GM12878 (cell line): ENCODE measurements around the gene CAMK2B. TPM values are rescaled to one million over a fixed set of nuclear protein-coding genes. Genes with fewer than 3 reads are reported as not detected.

Source experiments
- ATAC-seq: fragments of 200-7000 bp; cut with Tn5 transposase; 3 replicates; pipeline ENCODE4 v1.9.1; 2020; ENCODE audit warnings: mild to moderate bottlenecking, moderate library complexity
- Bru-seq: library from RNA; stranded (reverse); fragments of 400-500 nt; gene quantifications from one replicate; lab custom pipeline; 2021; lab: Mats Ljungman, UMichigan
- BruChase-seq, 2 experiments: library from RNA; stranded (reverse); fragments of 400-500 nt; gene quantifications; one replicate each; lab custom pipeline; 2021; lab: Mats Ljungman, UMichigan
- BruUV-seq: library from RNA; stranded (reverse); fragments of 400-500 nt; replicated peaks from 2 replicates; lab custom pipeline; 2021; lab: Mats Ljungman, UMichigan
- CTCF ChIA-PET: fragments of 300-600 bp; sonication (Branson Sonifier 250); formaldehyde crosslinking; extraction: SDS; loops from one replicate; lab custom pipeline; 2021; ENCODE audit warnings: inconsistent platforms; lab: Yijun Ruan, JAX
- POLR2A ChIA-PET: fragments of 350-600 bp; formaldehyde crosslinking; extraction: SDS; loops from one replicate; lab custom pipeline; 2021; ENCODE audit warnings: inconsistent platforms; lab: Charles Lee
- RAD21 ChIA-PET: fragments of 300-600 bp; sonication (Branson Sonifier 250); formaldehyde crosslinking; loops from one replicate; lab custom pipeline; 2023; ENCODE audit warnings: antibody characterized with exemption; ENCODE audit not compliant: unreplicated experiment; lab: Charles Lee
- SMC1A ChIA-PET: fragments of 300-600 bp; sonication (Branson Sonifier 250); formaldehyde crosslinking; loops from one replicate; lab custom pipeline; 2023; ENCODE audit not compliant: unreplicated experiment, uncharacterized antibody; lab: Charles Lee
- DNase-seq: peaks from one replicate; pipeline ENCODE4 v3.0.0-alpha.2; 2011; ENCODE audit warnings: low read depth, low spot score
- FAIRE-seq: peaks from 3 replicates; lab custom pipeline; 2011; peaks lifted over from hg19 to GRCh38; lab: Jason Lieb, UNC
- H2AFZ ChIP-seq: 2 replicates; pipeline ENCODE4 v1.6.0; 2011; ENCODE audit warnings: low read depth, low read length, control low read depth; ENCODE audit not compliant: control insufficient read depth
- H3K27ac ChIP-seq: 2 replicates; pipeline ENCODE4 v1.5.1; 2011; ENCODE audit warnings: control low read depth; ENCODE audit not compliant: control insufficient read depth, insufficient read depth
- H3K27me3 ChIP-seq, 2 experiments: replicated peaks in 1 of 2; 2 replicates each; pipeline versions ENCODE4 v1.6.0 to v1.6.1; 2011; ENCODE audit warnings: low read length in 1 of 2; ENCODE audit not compliant: control insufficient read depth in 2 of 2, insufficient read depth in 2 of 2
- H3K36me3 ChIP-seq, 2 experiments: 2 replicates each; pipeline ENCODE4 v1.5.1; 2011; ENCODE audit warnings: low read length in 1 of 2; ENCODE audit not compliant: control insufficient read depth in 2 of 2, insufficient read depth in 2 of 2
- H3K4me1 ChIP-seq: 2 replicates; pipeline ENCODE4 v1.6.1; 2011; ENCODE audit warnings: mild to moderate bottlenecking, low read length, moderate library complexity, mixed read lengths; ENCODE audit not compliant: control insufficient read depth, insufficient read depth
- H3K4me2 ChIP-seq: 2 replicates; pipeline ENCODE4 v1.6.0; 2011; ENCODE audit warnings: control low read depth; ENCODE audit not compliant: control insufficient read depth, insufficient read depth
- H3K4me3 ChIP-seq: fragments of 200-600 bp; sonication (generic); 2 replicates; pipeline ENCODE4 v1.5.1; 2016
- H3K79me2 ChIP-seq: 2 replicates; pipeline ENCODE4 v1.6.0; 2011; ENCODE audit warnings: low read length; ENCODE audit not compliant: control insufficient read depth, insufficient read depth
- H3K9ac ChIP-seq: 2 replicates; pipeline ENCODE4 v1.8.0; 2011; ENCODE audit warnings: low read length, control low read depth, mixed read lengths; ENCODE audit not compliant: control insufficient read depth, insufficient read depth
- H3K9me3 ChIP-seq: replicated peaks from 3 replicates; pipeline ENCODE4 v1.5.1; 2011; ENCODE audit warnings: mild to moderate bottlenecking, low read length; ENCODE audit not compliant: control insufficient read depth, insufficient read depth
- H4K20me1 ChIP-seq: 2 replicates; pipeline ENCODE4 v1.6.0; 2011; ENCODE audit not compliant: control insufficient read depth, insufficient read depth
- ATF2 ChIP-seq: IDR thresholded peaks from 2 replicates; pipeline ENCODE4 v1.6.1; 2012; ENCODE audit warnings: low read length, inconsistent platforms
- CTCF ChIP-seq, 3 experiments: IDR thresholded peaks in 2 of 3; conservative IDR thresholded peaks in 1 of 3; 2 replicates each; pipeline ENCODE4 v1.5.1; 2011; ENCODE audit warnings: low read depth in 3 of 3, low read length in 3 of 3, mild to moderate bottlenecking in 3 of 3, control low read depth in 2 of 3, moderate library complexity in 2 of 3, inconsistent platforms in 1 of 3, mixed read lengths in 1 of 3; ENCODE audit not compliant: control insufficient read depth in 2 of 3, insufficient read depth in 1 of 3; ENCODE audit errors: extremely low read depth in 1 of 3
- EP300 ChIP-seq, 2 experiments: fragments of 150-350 bp in 1 of 2; IDR thresholded peaks; 2 replicates each; pipeline ENCODE4 v1.6.1; 2011 to 2012; ENCODE audit warnings: low read depth in 2 of 2, low read length in 2 of 2, borderline replicate concordance in 1 of 2, improper control_type of control experiment in 1 of 2, inconsistent platforms in 1 of 2; ENCODE audit not compliant: control insufficient read depth in 1 of 2
- ETV6 ChIP-seq, 2 experiments: fragments of 450-650 bp in 1 of 2; IDR thresholded peaks in 1 of 2; conservative IDR thresholded peaks in 1 of 2; 2 replicates each; pipeline ENCODE4 v1.6.1; 2014; ENCODE audit warnings: antibody characterized with exemption in 1 of 2, borderline replicate concordance in 1 of 2, low read depth in 1 of 2, mild to moderate bottlenecking in 1 of 2, moderate library complexity in 1 of 2
- HDAC6 ChIP-seq: fragments of 200-600 bp; sonication (generic); IDR thresholded peaks from one replicate; pipeline ENCODE4 v1.8.0; 2017; ENCODE audit warnings: antibody characterized with exemption; ENCODE audit not compliant: unreplicated experiment
- HDGF ChIP-seq: fragments of 450-650 bp; IDR thresholded peaks from 2 replicates; pipeline ENCODE4 v1.6.1; 2016; ENCODE audit warnings: antibody characterized with exemption
- RCOR1 ChIP-seq: conservative IDR thresholded peaks from 2 replicates; pipeline ENCODE4 v1.6.1; 2012; ENCODE audit warnings: low read depth, low read length, improper control_type of control experiment
- SKIL ChIP-seq: fragments of 450-650 bp; IDR thresholded peaks from 2 replicates; pipeline ENCODE4 v1.6.1; 2017; ENCODE audit warnings: mild to moderate bottlenecking, low read depth, inconsistent platforms; ENCODE audit not compliant: poor library complexity, severe bottlenecking
- SRF ChIP-seq, 2 experiments: IDR thresholded peaks; 2 replicates each; pipeline ENCODE4 v1.6.1; 2011; ENCODE audit warnings: low read depth in 2 of 2, low read length in 2 of 2, mild to moderate bottlenecking in 1 of 2, moderate library complexity in 1 of 2
- WGBS: methylation state at CpG from one replicate; pipeline ENCODE4 v1.1.6; 2016; ENCODE audit warnings: low lambda C conversion rate; ENCODE audit not compliant: insufficient replicate concordance, insufficient coverage; ENCODE audit errors: missing lambda C conversion rate; 5-methylcytosine and 5-hydroxymethylcytosine counted together
- in situ Hi-C: fragments of 300-500 bp; cut with MboI; formaldehyde crosslinking; loops from 9 replicates; pipeline ENCODE4 v1.14.3; 2018; ENCODE audit warnings: mixed read lengths
- intact Hi-C: fragments of 100-400 bp; cut with micrococcal nuclease; formaldehyde crosslinking; loops from one replicate; pipeline ENCODE4 v1.14.2; 2022; ENCODE audit not compliant: unreplicated experiment
- long read RNA-seq, 2 experiments: library from polyadenylated mRNA; unstranded; transcript quantifications; one replicate each; pipeline ENCODE4 v2.0.0, GENCODE V29; 2019 to 2020
- polyA minus RNA-seq, 3 experiments: library from RNA; depleted of rRNA, polyadenylated mRNA; stranded (reverse); fragments of >200 nt; gene quantifications; 2 replicates each; pipeline ENCODE4 v1.2.3, GENCODE V29; 2011
- polyA plus RNA-seq, 11 experiments: library from polyadenylated mRNA; depleted of rRNA in 4 of 11; unstranded in 6 of 11; stranded (reverse) in 5 of 11; fragments of >200 nt; fragmentation: Nextera tagmentation in 4 of 11; fragmentation: Illumina TruSeq in 1 of 11; extraction: Ambion mirVana in 4 of 11; extraction: Trizol in 1 of 11; gene quantifications; 1 replicate in 1 of 11; 2 replicates in 10 of 11; pipeline versions ENCODE4 v1.2.1 to v1.2.3, GENCODE V29; 2011 to 2016; ENCODE audit warnings: inconsistent platforms in 2 of 11, missing spikeins in 2 of 11, low read depth in 1 of 11
- total RNA-seq, 4 experiments: library from RNA; depleted of rRNA in 3 of 4; stranded (reverse); fragments of >200 nt in 3 of 4; fragmentation: Illumina TruSeq in 1 of 4; extraction: Trizol in 1 of 4; gene quantifications; 2 replicates each; pipeline versions ENCODE4 v1.2.1 to v1.2.3, GENCODE V29; 2013 to 2021

CAMK2B gene
- total RNA-seq (2013; cell fraction: nucleolus; rRNA removed), result 0.77 and 0.95 TPM in 2 replicates
- 0.16 and 0.17 TPM in 2 replicates for total RNA-seq (2014; rRNA removed)
- not detected in 2 replicates for total RNA-seq (2014; rRNA removed; fragmentation: Illumina TruSeq; extraction: Trizol)
- total RNA-seq (2021), result 0.23 and 0.24 TPM in 2 replicates
- not detected for polyA plus RNA-seq (2011; ENCODE audit: low read depth)
- 0.06 and 0.11 TPM in 2 replicates for polyA plus RNA-seq (2011; rRNA removed)
- 0.10 and 0.21 TPM in 2 replicates for polyA plus RNA-seq (2011; cell fraction: cytosol; rRNA removed)
- 0.15 and 0.58 TPM in 2 replicates for polyA plus RNA-seq (2011; cell fraction: nucleus; rRNA removed)
- polyA plus RNA-seq (2012), result 0.24 and 0.48 TPM in 2 replicates
- 0.06 TPM in 1 of 2 replicates, not detected in the other for polyA plus RNA-seq (2014; fragmentation: Illumina TruSeq; extraction: Trizol)
- not detected for polyA plus RNA-seq (2014; fragmentation: Nextera tagmentation; extraction: Ambion mirVana)
- polyA plus RNA-seq (2014; rRNA removed), result 0.06 and 0.22 TPM in 2 replicates
- polyA plus RNA-seq (2016; fragmentation: Nextera tagmentation; extraction: Ambion mirVana), result not detected
- not detected in 2 replicates for polyA minus RNA-seq (2011; rRNA and poly(A)+ RNA removed)
- not detected in 2 replicates for polyA minus RNA-seq (2011; cell fraction: cytosol; rRNA and poly(A)+ RNA removed)
- not detected in 2 replicates for polyA minus RNA-seq (2011; cell fraction: nucleus; rRNA and poly(A)+ RNA removed)
- Bru-seq, nascent RNA, result percentile 9 among the genes with signal in this experiment
- percentile 13 among the genes with signal in this experiment for BruChase-seq, experiment 1, labeled RNA remaining after a 6-hour chase
- percentile 18 among the genes with signal in this experiment for BruChase-seq, experiment 2, labeled RNA remaining after a 2-hour chase
- long read RNA-seq, experiment 1, result 0 reads
- long read RNA-seq, experiment 2, result 0 reads

- 1% methylated on average over 25 of the region's 85 CpGs for WGBS
- RAD21 ChIA-PET, result no interaction called here
- BruUV-seq, result no TSS peak
- no peak for TF ChIP-seq SRF (IDR thresholded peaks at IDR 0.05; ENCODE audit: low read depth in 2 of 2, low read length in 2 of 2)
- no peak for TF ChIP-seq ATF2
- TF ChIP-seq SKIL, result no peak
- no peak for TF ChIP-seq RCOR1
- no peak for TF ChIP-seq EP300 (IDR thresholded peaks at IDR 0.05; ENCODE audit: borderline replicate concordance in 1 of 2, control insufficient read depth in 1 of 2, low read depth in 2 of 2, low read length in 2 of 2)
- TF ChIP-seq HDGF, result no peak
- no peak for TF ChIP-seq ETV6 (conservative IDR thresholded peaks at IDR 0.05 in 1 of 2, IDR thresholded peaks at IDR 0.05 in 1 of 2; ENCODE audit: borderline replicate concordance in 1 of 2, low read depth in 1 of 2)
- no peak for TF ChIP-seq HDAC6
- TF ChIP-seq CTCF (IDR thresholded peaks at IDR 0.05 in 2 of 3, conservative IDR thresholded peaks at IDR 0.05 in 1 of 3; ENCODE audit: control insufficient read depth in 2 of 3, extremely low read depth in 1 of 3, insufficient read depth in 1 of 3, low read depth in 3 of 3, low read length in 3 of 3), result no peak
Measured at GRCh38 chr7:44325201-44325671, at the start of gene CAMK2B. TSS of gene CAMK2B (minus strand) at chr7:44325594. CDS start at chr7:44325421, 173 bp downstream.

More at GRCh38 chr7:44325201-44325671, at the start of gene CAMK2B:
- no peak within 1 kb of the TSS for H3K9ac ChIP-seq
- H3K79me2 ChIP-seq, result no peaks in the 10 kb centered on the region
- no peak for FAIRE-seq
- no peaks in the 10 kb centered on the region for H3K36me3 ChIP-seq
- in situ Hi-C loops, result no loop called here
- CTCF ChIA-PET, result no interaction called here
- no peak for ATAC-seq
- peaks cover 3 to 7% of the 10 kb centered on the region in 2 experiments; a peak in 3 of 4 replicates for H3K27me3 ChIP-seq
- H2AFZ ChIP-seq, result no peak within 1 kb of the TSS
- no peaks in the 10 kb centered on the region for H4K20me1 ChIP-seq
- POLR2A ChIA-PET, result no interaction called here
- intact Hi-C loops, result no loop called here
- H3K4me1 ChIP-seq, result no peaks in the 10 kb centered on the region
- DNase-seq, result no peak
- no peak within 1 kb of the TSS for H3K4me2 ChIP-seq
- no peak within 1 kb of the TSS for H3K4me3 ChIP-seq
- SMC1A ChIA-PET, result no interaction called here
- H3K27ac ChIP-seq, result no peak within 1 kb of the TSS
- H3K9me3 ChIP-seq, result no peaks in the 10 kb centered on the region
